Ectodermal cell (in vitro differentiated cells): ENCODE data around the gene CAMK4.
"Not testable (repeated sequence)": the region's sequence is repeated elsewhere in the genome, so short reads cannot be mapped to it uniquely, and the experiment has no call there.

Experiments
- H3K27ac ChIP-seq: 2 replicates; pipeline ENCODE4 v1.7.0; 2013; ENCODE audit warnings: mild to moderate bottlenecking, low read depth, low read length; ENCODE audit not compliant: insufficient read depth, poor library complexity, severe bottlenecking
- H3K27me3 ChIP-seq: 2 replicates; pipeline ENCODE4 v1.7.0; 2013; ENCODE audit warnings: mild to moderate bottlenecking, low read length; ENCODE audit not compliant: insufficient read depth, control insufficient read depth, poor library complexity, severe bottlenecking
- H3K36me3 ChIP-seq: one replicate; pipeline ENCODE4 v1.7.0; 2013; ENCODE audit warnings: low read length; ENCODE audit not compliant: control insufficient read depth, insufficient read depth
- H3K4me1 ChIP-seq: one replicate; pipeline ENCODE4 v1.7.0; 2013; ENCODE audit warnings: low read length; ENCODE audit not compliant: control insufficient read depth, insufficient read depth
- H3K4me3 ChIP-seq: 2 replicates; pipeline ENCODE4 v1.7.0; 2013; ENCODE audit warnings: low read depth, low read length, control low read depth; ENCODE audit not compliant: insufficient read depth
- H3K9me3 ChIP-seq: 2 replicates; pipeline ENCODE4 v1.7.0; 2013; ENCODE audit warnings: mild to moderate bottlenecking, low read length, moderate library complexity; ENCODE audit not compliant: control insufficient read depth
- WGBS, 2 experiments: methylation state at CpG; one replicate each; pipeline ENCODE4 v1.1.7; 2013; ENCODE audit warnings: missing lambda C conversion rate in 2 of 2; 5-methylcytosine and 5-hydroxymethylcytosine counted together

The CAMK4 gene

GRCh38 chr5:111254613-111255012 lies 30.4 kb downstream of the CAMK4 start:
- Histone ChIP-seq H3K4me3 (no peak overlapping the region), H3K27ac (no peak overlapping the region), H3K9me3 (no peaks in the 10 kb centered on the region), H3K4me1 (no peaks in the 10 kb centered on the region), H3K27me3 (no peaks in the 10 kb centered on the region), H3K36me3 (no peaks in the 10 kb centered on the region)
- WGBS, 2 experiments: 92 to 98% methylated on average over 2 to 3 of the region's 3 CpGs

GRCh38 chr5:111255169-111255568 lies 31.0 kb downstream of the CAMK4 start:
- WGBS, 2 experiments: 90 to 95% methylated on average over 1 of the region's 1 CpG
- no peaks in the 10 kb centered on the region for H3K27me3 ChIP-seq
- H3K36me3 ChIP-seq: no peaks in the 10 kb centered on the region
- H3K9me3 ChIP-seq: no peaks in the 10 kb centered on the region
- H3K4me1 ChIP-seq: no peaks in the 10 kb centered on the region
- H3K27ac ChIP-seq: no peak overlapping the region
- no peak overlapping the region for H3K4me3 ChIP-seq

GRCh38 chr5:111256128-111256527 lies 31.9 kb downstream of the CAMK4 start:
- Histone ChIP-seq H3K9me3 (no peaks in the 10 kb centered on the region), H3K36me3 (no peaks in the 10 kb centered on the region), H3K27ac (no peak overlapping the region), H3K27me3 (no peaks in the 10 kb centered on the region), H3K4me1 (no peaks in the 10 kb centered on the region), H3K4me3 (no peak overlapping the region)
- WGBS, 2 experiments: 96 to 100% methylated on average over 1 of the region's 1 CpG

- not testable (repeated sequence) for H3K27me3 ChIP-seq, H3K4me1 ChIP-seq, H3K9me3 ChIP-seq, H3K27ac ChIP-seq, H3K4me3 ChIP-seq, H3K36me3 ChIP-seq
- 78 to 92% methylated on average over 4 of the region's 4 CpGs for WGBS, 2 experiments
Observed at GRCh38 chr5:111257610-111258009, 33.4 kb downstream of the CAMK4 start.

- no peaks in the 10 kb centered on the region for H3K36me3 ChIP-seq
- no peaks in the 10 kb centered on the region for H3K27me3 ChIP-seq
- H3K4me1 ChIP-seq: no peaks in the 10 kb centered on the region
- H3K27ac ChIP-seq: no peak overlapping the region
- 100% methylated on average over 2 of the region's 3 CpGs; no CpG with 5 or more reads in 1 of the 2 experiments for WGBS, 2 experiments
- H3K9me3 ChIP-seq: no peaks in the 10 kb centered on the region
- no peak overlapping the region for H3K4me3 ChIP-seq
Observed at GRCh38 chr5:111259636-111260035, 35.5 kb downstream of the CAMK4 start.

GRCh38 chr5:111261610-111262009 lies 37.4 kb downstream of the CAMK4 start:
- Histone ChIP-seq H3K4me1 (no peaks in the 10 kb centered on the region), H3K27me3 (no peaks in the 10 kb centered on the region), H3K36me3 (no peaks in the 10 kb centered on the region), H3K9me3 (no peaks in the 10 kb centered on the region), H3K27ac (no peak overlapping the region), H3K4me3 (no peak overlapping the region)
- 81 to 94% methylated on average over 1 of the region's 1 CpG for WGBS, 2 experiments

GRCh38 chr5:111262153-111262552 lies 38.0 kb downstream of the CAMK4 start:
- no peak overlapping the region for H3K27ac ChIP-seq
- H3K9me3 ChIP-seq: no peaks in the 10 kb centered on the region
- H3K4me3 ChIP-seq: no peak overlapping the region
- no peaks in the 10 kb centered on the region for H3K27me3 ChIP-seq
- H3K4me1 ChIP-seq: no peaks in the 10 kb centered on the region
- WGBS, 2 experiments: 61 to 66% methylated on average over 2 of the region's 2 CpGs
- H3K36me3 ChIP-seq: no peaks in the 10 kb centered on the region

GRCh38 chr5:111262815-111263214 lies 38.6 kb downstream of the CAMK4 start:
- 71 to 100% methylated on average over 1 of the region's 1 CpG for WGBS, 2 experiments
- H3K4me3 ChIP-seq: no peak overlapping the region
- no peak overlapping the region for H3K27ac ChIP-seq
- no peaks in the 10 kb centered on the region for H3K9me3 ChIP-seq
- no peaks in the 10 kb centered on the region for H3K27me3 ChIP-seq
- no peaks in the 10 kb centered on the region for H3K36me3 ChIP-seq
- no peaks in the 10 kb centered on the region for H3K4me1 ChIP-seq

- Histone ChIP-seq H3K27me3 (no peaks in the 10 kb centered on the region), H3K4me1 (no peaks in the 10 kb centered on the region), H3K27ac (no peak overlapping the region), H3K36me3 (no peaks in the 10 kb centered on the region), H3K4me3 (no peak overlapping the region), H3K9me3 (no peaks in the 10 kb centered on the region)
- 75 to 93% methylated on average over 2 of the region's 2 CpGs for WGBS, 2 experiments
Observed at GRCh38 chr5:111266491-111266890, 42.3 kb downstream of the CAMK4 start.

- Histone ChIP-seq H3K27ac (no peak overlapping the region), H3K9me3 (no peaks in the 10 kb centered on the region), H3K27me3 (no peaks in the 10 kb centered on the region), H3K4me3 (no peak overlapping the region), H3K36me3 (no peaks in the 10 kb centered on the region), H3K4me1 (no peaks in the 10 kb centered on the region)
Observed at GRCh38 chr5:111268300-111268699, 44.1 kb downstream of the CAMK4 start.

- Histone ChIP-seq H3K27me3 (no peaks in the 10 kb centered on the region), H3K9me3 (no peaks in the 10 kb centered on the region), H3K36me3 (no peaks in the 10 kb centered on the region), H3K27ac (no peak overlapping the region), H3K4me1 (no peaks in the 10 kb centered on the region), H3K4me3 (no peak overlapping the region)
- 93 to 97% methylated on average over 3 of the region's 3 CpGs for WGBS, 2 experiments
Observed at GRCh38 chr5:111271885-111272284, 47.7 kb downstream of the CAMK4 start.
